ENCODE data around the gene HTT.
A peak's percentile ranks its signal among the peaks of the same experiment; 100 is the strongest.

HTT gene

DNA sequence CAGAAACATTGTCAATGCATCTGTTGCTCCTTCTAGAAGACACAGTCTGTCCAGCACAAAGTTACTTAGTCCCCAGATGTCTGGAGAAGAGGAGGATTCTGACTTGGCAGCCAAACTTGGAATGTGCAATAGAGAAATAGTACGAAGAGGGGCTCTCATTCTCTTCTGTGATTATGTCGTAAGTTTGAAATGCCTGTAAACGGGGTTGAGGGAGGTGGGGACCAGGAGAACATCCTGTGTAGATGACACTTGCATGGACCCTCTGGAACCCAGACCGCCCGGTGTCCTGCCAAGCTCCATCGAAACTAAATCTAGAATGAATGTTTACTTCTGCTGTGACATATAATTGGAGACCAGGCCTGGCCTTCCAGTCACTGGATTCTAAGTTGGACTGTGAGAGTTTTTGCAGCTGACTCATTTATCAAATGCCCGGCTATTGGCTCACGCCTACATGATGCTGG, 129.5 kb downstream of the HTT start:
- DNase-seq = no peak

GRCh38 chr4:3205995-3206394, 131.5 kb downstream of the HTT start:
- DNase-seq = no peak

GRCh38 chr4:3206439-3207100, 132.1 kb downstream of the HTT start:
- no peak for DNase-seq

DNA sequence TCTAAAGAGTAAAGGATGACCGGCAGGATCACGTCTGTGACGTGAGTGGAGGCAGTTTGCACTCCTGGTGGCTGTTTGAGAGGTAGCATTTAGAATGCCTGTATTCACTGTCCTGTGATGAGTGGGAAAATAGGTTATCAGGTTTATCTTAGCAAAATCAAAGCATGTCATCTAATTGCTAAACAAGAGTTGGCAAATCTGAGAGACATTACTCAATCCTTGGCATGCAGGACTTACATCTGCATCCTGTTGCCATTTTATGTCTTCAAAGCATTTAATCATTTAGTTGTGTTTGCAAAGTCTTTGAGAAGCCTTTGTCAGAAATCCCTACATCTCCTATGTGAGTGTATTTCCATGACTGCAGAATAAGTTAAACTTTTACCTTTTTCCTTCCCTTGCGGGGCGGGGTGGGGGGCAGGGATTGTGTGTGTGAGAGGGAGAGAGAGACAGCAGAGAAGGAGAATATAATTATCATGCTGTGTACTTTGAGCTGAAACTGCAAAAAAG, 133.1 kb downstream of the HTT start:
- peak; percentile 10 for DNase-seq

DNA sequence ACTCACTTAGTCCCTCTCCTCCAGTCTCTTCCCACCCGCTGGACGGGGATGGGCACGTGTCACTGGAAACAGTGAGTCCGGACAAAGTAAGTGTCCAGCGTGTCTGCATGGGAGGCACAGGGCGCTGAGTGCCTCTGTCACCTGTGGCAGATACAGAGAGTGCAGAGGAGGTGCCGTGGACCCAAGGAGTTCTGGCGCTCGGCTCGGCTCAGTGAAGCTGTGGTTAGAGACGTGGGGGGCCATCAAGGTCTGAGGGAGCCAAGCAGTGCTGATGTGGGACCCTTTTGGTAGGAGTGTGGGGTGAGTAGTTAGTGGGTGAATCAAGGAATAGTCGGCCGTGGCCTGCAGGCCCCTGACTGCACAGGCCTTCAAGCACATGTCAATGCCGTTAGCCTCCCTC, 134.3 kb downstream of the HTT start:
- no peak for DNase-seq

- no peak for DNase-seq
Observed at GRCh38 chr4:3209551-3210325, 135.3 kb downstream of the HTT start.

- no peak for DNase-seq
Observed at GRCh38 chr4:3210467-3210866, 136.0 kb downstream of the HTT start.

GRCh38 chr4:3211866-3212265, 137.4 kb downstream of the HTT start:
- no peak for DNase-seq

GRCh38 chr4:3212391-3213105, 138.1 kb downstream of the HTT start:
- DNase-seq = no peak

DNA sequence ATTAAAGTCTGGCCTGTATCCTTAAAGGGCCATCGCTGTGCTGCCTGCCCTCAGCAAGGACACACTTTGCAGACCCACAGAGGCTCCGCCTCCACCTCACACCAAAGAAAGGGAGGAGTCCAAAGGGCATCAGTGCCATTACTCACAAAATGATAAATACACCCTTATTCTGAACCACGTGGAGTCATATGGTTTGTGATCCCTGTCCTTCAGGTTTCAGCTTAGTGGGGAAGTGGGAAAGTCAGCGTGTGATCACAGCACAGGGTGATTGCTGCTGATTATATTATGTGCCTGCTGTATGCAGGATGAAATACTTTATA, 138.6 kb downstream of the HTT start:
- DNase-seq = no peak

GRCh38 chr4:3213661-3214250, 139.3 kb downstream of the HTT start:
- no peak for DNase-seq

DNA sequence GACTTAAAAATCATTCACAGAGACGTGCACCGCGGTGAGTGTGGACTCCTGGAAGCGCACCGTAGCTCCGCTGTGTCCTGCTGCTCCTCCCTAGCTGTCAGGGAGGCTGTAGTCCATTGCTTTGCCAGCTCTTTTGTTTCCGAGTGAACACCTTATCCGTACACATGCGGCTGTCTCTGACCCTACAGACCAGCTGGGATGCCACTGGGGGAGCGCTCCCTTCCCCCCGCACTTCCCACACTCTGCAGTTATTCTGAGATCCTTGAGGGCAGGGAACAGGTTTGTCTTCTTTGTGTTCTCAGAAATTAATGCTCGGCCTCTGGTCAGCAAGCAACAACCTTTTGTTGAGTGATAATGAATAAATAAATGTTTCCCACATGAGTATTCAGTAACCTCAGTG, 140.8 kb downstream of the HTT start:
- no peak for DNase-seq

GRCh38 chr4:3215733-3216132, 141.3 kb downstream of the HTT start:
- no peak for DNase-seq

DNA sequence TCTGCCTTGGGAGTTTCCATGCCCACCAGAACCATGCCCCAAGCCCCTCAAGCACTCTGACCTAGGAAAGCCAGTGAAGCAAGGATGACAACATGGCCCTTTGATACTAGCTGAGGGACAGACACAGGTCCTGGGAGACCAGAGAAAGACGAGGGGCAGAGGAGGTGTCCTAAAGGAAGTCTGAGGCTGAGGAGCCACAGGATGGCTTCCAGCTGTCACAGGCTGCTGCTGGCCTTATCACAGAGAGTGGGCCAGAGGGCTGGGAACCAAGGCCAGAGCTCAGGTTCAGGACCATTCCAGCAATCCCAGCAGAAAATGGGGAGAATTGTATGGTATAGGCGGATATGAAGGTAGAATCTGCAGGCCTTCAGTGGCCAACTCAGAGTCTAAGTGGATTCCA, 142.8 kb downstream of the HTT start:
- DNase-seq = no peak

DNA sequence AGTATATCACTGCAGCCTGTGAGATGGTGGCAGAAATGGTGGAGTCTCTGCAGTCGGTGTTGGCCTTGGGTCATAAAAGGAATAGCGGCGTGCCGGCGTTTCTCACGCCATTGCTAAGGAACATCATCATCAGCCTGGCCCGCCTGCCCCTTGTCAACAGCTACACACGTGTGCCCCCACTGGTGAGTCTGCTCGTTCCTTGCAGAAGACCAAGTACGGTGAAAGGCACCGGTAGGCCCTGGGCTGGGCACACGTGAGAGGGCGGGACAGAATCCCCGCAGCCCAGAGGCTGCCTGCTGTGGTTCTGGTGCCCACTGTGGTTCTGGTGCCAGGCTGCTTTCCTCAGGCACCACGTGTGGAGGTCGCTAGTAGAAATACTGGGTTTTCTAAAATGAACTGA, 143.3 kb downstream of the HTT start:
- DNase-seq = no peak

DNA sequence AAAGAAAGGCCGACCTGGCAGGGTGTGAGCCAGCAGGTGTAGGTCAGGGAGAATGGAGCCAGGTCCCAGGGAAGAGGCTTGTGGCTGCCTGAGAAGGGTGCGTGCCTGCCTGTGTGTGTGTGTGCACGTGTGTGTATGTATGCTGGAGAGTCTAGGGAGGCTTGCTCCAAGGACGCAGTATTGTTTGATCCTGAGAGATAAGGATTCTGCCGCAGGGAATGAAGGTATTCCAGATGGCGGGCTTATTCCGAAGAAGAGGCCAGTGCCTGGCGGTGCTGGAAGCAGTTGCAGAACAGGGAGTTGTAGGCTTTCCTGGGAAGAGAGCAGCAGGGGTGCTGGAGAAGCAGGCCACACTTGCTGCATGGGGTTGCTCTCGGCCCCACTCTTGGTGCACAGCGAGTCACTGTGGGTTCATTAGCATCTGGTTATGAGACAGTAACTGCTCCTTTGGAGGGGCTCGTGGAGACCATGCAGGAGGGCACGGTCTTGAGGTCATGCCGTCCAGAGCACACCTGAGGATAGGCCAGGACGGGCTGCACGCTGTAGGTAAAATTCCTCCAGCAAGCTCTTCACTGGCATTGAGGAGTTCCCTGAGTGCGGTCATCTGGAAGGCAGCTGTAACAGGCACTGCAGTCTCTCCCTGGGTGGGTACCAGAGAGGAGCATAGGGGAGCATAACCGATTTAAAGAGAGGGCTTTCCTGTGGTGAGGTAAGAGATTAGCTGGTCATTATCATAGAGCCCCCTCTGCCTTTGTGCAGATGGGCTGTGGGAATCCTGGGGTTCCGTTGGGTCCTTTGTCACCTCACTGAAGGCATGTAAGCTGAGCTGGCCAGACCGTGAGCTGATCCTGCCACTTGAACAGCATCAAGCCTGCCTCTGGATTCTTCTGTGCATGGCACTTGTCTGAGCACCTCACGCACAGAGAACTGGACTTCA, 144.6 kb downstream of the HTT start:
- no peak for DNase-seq

DNA sequence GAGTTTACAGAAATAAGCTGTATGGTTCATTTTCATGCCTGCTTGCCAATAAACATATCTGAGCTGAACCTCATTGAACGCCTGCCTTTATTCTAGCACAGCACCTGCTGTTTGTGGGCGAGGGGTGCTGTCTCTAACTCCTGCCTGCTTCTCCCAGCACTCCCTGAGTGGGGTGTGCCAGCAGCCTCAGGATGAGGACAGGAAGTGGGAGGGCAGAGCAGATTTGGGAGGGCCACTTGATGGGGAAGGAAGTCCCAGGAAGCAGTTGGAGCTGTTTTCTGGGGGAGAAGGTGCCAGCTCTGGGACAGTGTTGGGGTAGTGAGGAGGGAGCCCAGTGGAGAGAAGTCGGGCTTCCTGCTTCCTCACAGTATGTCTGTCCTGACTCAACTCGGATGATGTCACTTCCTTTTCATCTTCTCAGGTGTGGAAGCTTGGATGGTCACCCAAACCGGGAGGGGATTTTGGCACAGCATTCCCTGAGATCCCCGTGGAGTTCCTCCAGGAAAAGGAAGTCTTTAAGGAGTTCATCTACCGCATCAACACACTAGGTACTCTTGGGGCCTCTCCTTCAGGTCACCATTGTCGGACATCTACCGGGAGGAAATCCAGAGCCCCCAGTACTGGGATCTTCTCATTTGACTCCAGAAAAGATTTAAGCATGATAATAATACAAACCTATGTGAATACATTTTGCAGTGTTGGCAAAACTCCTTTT, 145.4 kb downstream of the HTT start:
- no peak for DNase-seq

DNA sequence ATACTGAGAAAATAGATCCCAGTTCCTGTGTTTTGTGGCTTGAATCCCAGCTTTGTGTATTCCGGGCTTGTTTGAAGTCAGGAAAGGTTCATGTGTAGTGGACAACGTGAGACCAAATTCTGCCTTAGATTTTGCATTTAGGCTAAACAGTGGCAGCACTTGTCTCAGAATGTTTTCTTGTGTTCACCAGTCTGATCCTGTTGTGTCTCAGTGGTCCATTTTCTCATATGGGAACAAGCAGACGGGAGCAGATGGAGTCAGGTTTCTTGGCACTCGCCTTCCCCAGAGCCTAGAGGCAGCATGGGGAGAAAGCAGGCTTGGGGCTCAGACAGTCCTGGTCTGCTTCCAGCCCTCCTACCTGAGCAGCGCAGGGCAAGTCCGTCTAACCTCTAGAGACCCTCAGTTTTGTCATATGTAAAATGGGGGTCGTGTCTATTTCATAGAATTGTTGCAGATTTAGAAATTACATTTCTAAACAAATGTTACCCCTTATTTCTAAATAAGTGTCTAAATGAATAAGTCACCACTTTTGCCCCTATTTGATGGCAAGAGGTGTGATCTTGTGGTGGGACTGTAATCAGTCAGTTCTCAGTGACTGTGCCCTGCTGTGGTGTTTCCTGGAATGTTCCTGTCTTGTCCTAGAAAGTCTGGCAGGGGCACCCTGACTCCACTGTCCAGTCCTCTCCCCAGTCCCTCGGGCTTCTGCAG, 146.1 kb downstream of the HTT start:
- no peak for DNase-seq

DNA sequence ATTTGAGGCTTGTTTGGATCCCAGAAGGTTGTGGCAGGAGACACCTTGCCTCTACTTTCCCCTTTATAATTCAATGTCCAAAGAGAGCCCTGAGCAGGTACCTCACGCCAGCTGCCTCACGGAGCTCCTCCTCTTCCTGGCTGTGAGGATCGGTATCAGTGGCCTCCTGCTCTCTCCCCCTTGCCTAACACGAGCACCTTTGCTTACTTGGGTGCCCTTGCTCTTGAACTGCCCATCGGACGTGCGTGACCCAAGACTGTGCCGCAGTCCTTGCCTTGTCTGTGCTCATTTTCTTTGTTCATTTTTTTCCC, 146.7 kb downstream of the HTT start:
- DNase-seq = no peak

DNA sequence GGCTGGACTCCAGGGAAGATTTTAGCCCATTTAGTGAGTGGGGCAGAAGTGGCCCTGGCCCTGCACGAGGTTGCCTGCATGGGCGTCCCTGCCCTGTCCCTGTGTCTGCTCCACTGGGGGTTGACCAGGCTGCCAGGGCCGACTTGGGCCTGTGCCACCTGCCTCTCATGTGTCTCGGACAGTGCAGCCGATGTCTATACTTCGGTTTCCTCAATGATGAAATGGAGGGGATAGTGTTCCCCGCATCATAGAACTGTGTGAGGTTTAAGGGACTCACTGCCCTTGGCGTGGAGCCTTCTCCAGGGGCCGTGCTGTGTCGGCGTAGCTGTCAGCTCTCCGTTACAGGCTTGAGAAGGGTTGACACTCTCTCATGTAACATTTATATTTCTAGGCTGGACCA, 147.5 kb downstream of the HTT start:
- DNase-seq = no peak

GRCh38 chr4:3223346-3223745, 148.9 kb downstream of the HTT start:
- no peak for DNase-seq

All from hematopoietic multipotent progenitor cell treated with erythropoietin and hydrocortisone succinate and interleukin-3 and kit ligand, for 8 days (in vitro differentiated cells).